Stimulated activated CD4-positive, alpha-beta T cell treated with anti-CD3 and anti-CD28 coated beads, Interleukin-1b, Interleukin-23, amount 100 ng/mL, for 4 hours (primary cell): ENCODE results near the gene STK39.

Experiments
- DNase-seq, 2 donors: peaks; one replicate each; pipeline ENCODE4 v3.0.0-alpha.2; 2020; ENCODE audit warnings: low read depth in 2 of 2

The STK39 gene

DNA sequence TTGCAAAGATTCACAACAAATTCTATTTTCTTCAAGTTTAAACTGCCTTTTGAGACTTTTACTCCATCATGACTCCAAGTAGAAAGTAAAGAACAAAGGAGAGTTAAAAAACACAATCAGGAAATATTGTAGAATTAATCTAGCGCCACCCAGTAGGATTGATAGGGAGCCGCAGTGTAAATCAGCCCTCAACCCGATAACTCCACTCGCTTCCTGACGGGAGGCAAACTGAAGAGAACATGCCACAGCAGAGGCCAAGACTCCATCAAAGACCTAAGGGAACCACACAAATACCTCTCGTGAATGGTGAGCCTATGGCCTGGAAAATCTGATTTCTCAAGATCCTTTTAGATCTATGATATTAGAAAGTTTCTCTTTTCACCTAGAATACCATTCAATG is 319.0 kb downstream of the STK39 start:
- DNase-seq = no peak

DNA sequence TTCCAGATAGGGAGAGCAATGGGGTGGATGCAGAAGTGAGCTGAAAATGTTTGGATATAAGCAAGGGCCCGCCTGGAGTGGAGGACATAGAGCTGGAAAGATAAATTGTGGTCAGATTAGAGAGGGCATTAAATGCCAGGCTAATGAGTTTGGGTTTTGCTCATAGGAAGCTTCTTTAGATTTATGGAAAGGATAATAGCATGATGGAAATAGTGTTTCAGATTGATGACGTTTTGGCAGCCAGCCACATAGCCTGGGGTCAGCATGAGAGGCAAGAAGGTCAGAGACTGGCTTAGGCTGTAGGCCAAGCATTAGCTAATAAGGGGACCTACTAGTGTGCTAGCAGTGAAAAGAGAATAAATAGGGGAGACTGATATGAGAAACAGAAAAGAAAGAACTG is 321.6 kb downstream of the STK39 start:
- no peak for DNase-seq

DNA sequence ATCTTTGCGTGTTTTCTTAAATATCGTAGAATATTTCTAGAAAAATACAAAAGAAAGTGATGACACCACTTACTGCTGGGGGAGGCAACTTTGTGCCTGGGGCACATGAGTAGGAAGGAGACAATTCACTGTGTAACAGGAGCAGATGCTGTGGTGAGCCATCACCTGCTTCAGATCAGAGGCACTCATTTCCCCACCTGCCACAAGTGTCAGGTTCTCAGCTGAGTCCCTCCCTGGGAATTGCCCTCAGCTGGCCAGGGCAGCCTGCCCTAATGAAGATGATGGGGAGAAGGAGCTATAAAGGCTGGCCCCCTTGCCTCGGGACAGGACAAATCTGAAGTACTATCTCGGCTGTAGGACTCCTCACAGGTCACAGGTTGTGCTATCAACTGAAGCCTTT is 322.8 kb downstream of the STK39 start:
- DNase-seq = no peak

DNA sequence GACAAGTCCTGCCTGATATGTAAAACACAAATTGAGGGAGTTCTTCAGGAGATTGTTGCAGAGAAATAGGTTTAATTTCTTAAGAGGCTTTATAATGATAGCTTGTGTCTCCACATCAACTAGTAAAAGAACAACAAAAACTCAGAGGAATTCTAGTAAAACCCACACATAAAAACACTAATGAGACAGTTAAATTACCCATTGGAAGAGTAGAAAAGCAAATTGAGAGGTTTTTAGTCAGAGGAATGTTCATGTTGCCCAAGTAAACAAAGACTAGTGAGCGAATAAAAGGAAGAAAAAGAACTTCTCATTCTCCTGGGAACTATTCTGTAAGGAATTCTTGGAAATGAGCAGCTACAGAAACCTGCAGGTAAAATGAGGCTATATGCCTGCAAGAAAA is 330.6 kb downstream of the STK39 start:
- DNase-seq = no peak

DNA sequence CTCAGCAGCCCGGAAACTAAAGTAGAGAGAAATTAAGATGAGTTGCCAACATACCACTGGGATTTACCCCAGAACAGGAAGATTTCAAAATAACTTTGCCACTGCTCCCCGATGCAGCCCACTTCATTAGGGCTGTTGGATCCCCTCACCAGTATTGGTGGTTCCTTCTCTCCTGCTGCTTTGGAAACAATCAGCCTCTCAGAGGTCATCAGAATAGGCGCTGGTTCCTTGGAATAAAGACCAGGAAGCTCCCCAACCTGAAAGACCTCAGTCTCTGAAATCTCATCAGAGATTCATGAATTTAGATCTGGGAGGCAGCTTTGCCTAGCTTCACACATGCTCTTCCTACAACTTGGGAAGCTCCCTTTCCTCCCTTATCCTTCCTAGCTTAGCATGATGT is 332.4 kb downstream of the STK39 start:
- no peak for DNase-seq

DNA sequence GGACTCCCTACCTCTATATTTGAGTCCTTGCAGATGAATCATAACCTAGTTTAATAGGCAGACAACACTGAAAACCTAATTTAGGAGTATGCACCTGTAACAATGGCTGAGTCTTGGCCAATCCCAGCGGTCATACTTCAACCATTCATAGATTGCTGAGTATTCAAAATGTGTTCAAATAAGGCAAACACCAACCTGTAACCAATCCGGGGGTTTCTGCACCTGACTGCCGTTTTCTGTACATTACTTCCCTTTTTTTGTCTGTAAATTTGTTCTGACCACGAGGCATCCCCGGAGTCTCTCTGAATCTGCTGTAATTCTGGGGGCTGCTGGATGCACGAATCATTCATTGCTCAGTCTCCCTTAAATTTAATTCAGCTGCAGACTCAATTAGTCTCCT is 338.6 kb downstream of the STK39 start:
- DNase-seq = no peak

DNA sequence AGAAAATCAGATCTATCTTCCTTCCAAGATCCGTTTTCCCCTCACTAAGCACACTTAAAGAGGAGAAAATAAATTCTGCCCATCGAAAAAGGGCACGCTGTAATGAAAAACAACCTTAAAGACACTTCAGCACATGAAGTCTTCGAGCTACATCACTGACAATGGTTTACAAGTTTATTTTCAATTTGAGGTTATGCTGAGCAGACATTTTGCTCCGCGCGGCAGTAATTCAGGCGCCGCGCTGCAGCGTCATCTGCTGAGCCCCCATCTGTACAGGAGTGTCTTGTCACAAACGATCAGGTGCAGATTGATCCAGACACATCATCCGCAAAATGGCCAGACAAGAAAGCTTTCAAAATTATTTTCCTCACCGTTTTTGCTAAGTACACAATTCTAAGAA is 341.7 kb downstream of the STK39 start:
- no peak for DNase-seq
